Left ventricle myocardium inferior (tissue), 1 donor: ENCODE data around the gene DTYMK. TPM values are rescaled to one million over a fixed set of nuclear protein-coding genes. Genes with fewer than 3 reads are reported as not detected.

Source experiments
- DNase-seq: peaks from one replicate; pipeline ENCODE4 v3.0.0-alpha.2; 2020
- H3K27ac ChIP-seq: fragments of 200-600 bp; replicated peaks from 2 replicates; pipeline ENCODE4 v1.8.0; 2021
- H3K27me3 ChIP-seq: fragments of 200-600 bp; 2 replicates; pipeline ENCODE4 v1.8.0; 2021; ENCODE audit warnings: low read depth
- H3K36me3 ChIP-seq: fragments of 200-600 bp; 2 replicates; pipeline ENCODE4 v1.8.0; 2021
- H3K4me1 ChIP-seq: fragments of 200-600 bp; 2 replicates; pipeline ENCODE4 v1.8.0; 2021
- H3K4me3 ChIP-seq: fragments of 200-600 bp; 2 replicates; pipeline ENCODE4 v1.8.0; 2021; ENCODE audit warnings: mild to moderate bottlenecking, moderate library complexity
- H3K9me3 ChIP-seq: fragments of 200-600 bp; replicated peaks from 2 replicates; pipeline ENCODE4 v1.8.0; 2021
- CTCF ChIP-seq: fragments of 200-600 bp; IDR thresholded peaks from 2 replicates; pipeline ENCODE4 v1.8.0; 2021; ENCODE audit warnings: antibody characterized with exemption, mild to moderate bottlenecking, borderline replicate concordance
- intact Hi-C: fragments of 100-400 bp; cut with micrococcal nuclease; formaldehyde crosslinking; loops from one replicate; pipeline ENCODE4 v1.11.0; 2022
- total RNA-seq: library from RNA; stranded (reverse); fragmentation: NEBNext Ultra II Directional; extraction: Animal tissue kit (Norgen Biotek cat#: 25700); gene quantifications from one replicate; pipeline ENCODE4 v1.2.1, GENCODE V29; 2021
- donor health status: DM: no; HTN: yes; CAD: no; lungs with severe emphysema.

The DTYMK gene
- total RNA-seq, 1 donor from 2014 or later = 10.6 TPM

- peaks cover 50% of the 10 kb centered on the region for H3K36me3 ChIP-seq
- peaks cover 12% of the 10 kb centered on the region for H3K4me1 ChIP-seq
- H3K27ac ChIP-seq = no peak overlapping the region
- H3K27me3 ChIP-seq = no peaks in the 10 kb centered on the region
- H3K9me3 ChIP-seq = no peaks in the 10 kb centered on the region
- no peak for TF ChIP-seq CTCF
- DNase-seq = no peak
- intact Hi-C loops = no loop called here
- H3K4me3 ChIP-seq = no peak overlapping the region
Measured at GRCh38 chr2:241629762-241630435, 56.7 kb downstream of the DTYMK start.

- H3K27me3 ChIP-seq = no peaks in the 10 kb centered on the region
- no peak for TF ChIP-seq CTCF
- no peaks in the 10 kb centered on the region for H3K9me3 ChIP-seq
- intact Hi-C loops = no loop called here
- no peaks in the 10 kb centered on the region for H3K4me1 ChIP-seq
- no peak for DNase-seq
- H3K4me3 ChIP-seq = no peak overlapping the region
- H3K27ac ChIP-seq = no peak overlapping the region
- H3K36me3 ChIP-seq = peaks cover 36% of the 10 kb centered on the region
Measured at GRCh38 chr2:241627675-241628074, 58.9 kb downstream of the DTYMK start.

Other genes starting within 250 kb of the DTYMK start
- 89.1 TPM for gene STK25, start 178.2 kb downstream of the DTYMK start, total RNA-seq
- 2.4 TPM for gene BOK, start 128.1 kb downstream of the DTYMK start, total RNA-seq
- gene THAP4, start 49.7 kb downstream of the DTYMK start, total RNA-seq = 68.8 TPM
- gene ATG4B, start 49.1 kb downstream of the DTYMK start, total RNA-seq = 39.9 TPM
- 20.0 TPM for gene ING5, start 15.2 kb upstream of the DTYMK start, total RNA-seq
- gene D2HGDH, start 47.8 kb upstream of the DTYMK start, total RNA-seq = 17.8 TPM
- gene GAL3ST2, start 90.0 kb upstream of the DTYMK start, total RNA-seq = not detected
- not detected for gene NEU4, start 122.4 kb upstream of the DTYMK start, total RNA-seq
- gene PDCD1, start 172.1 kb upstream of the DTYMK start, total RNA-seq = 3.3 TPM
- not detected for gene RTP5, start 182.9 kb upstream of the DTYMK start, total RNA-seq